ENCODE results near the gene GTF2B.

- no peak for TF ChIP-seq CTCF (IDR thresholded peaks at IDR 0.05)
- no peak for TF ChIP-seq POLR2AphosphoS5 (IDR thresholded peaks at IDR 0.05)
- TF ChIP-seq POLR2A (IDR thresholded peaks at IDR 0.05), result no peak
- no peak for TF ChIP-seq EP300 (IDR thresholded peaks at IDR 0.05; ENCODE audit: low read depth)
Measured at GRCh38 chr1:88916883-88917282, 25.5 kb upstream of the GTF2B start.

Data from transverse colon (tissue), 4 donors.